Suprapubic skin (tissue), 4 donors: ENCODE measurements around the gene MLPH. TPM values are rescaled to one million over a fixed set of nuclear protein-coding genes. Genes with fewer than 3 reads are reported as not detected.

Source experiments
- DNase-seq, 2 donors: peaks; one replicate each; pipeline ENCODE4 v3.0.0-alpha.2; 2019; ENCODE audit warnings: low spot score in 2 of 2
- H3K27ac ChIP-seq: fragments of 200-600 bp; sonication (generic); one replicate; pipeline ENCODE4 v1.5.1; 2019
- H3K27me3 ChIP-seq: fragments of 200-600 bp; sonication (generic); one replicate; pipeline ENCODE4 v1.5.1; 2019
- H3K36me3 ChIP-seq: fragments of 200-600 bp; sonication (generic); one replicate; pipeline ENCODE4 v1.5.1; 2019
- H3K4me1 ChIP-seq: fragments of 200-600 bp; sonication (generic); one replicate; pipeline ENCODE4 v1.5.1; 2019
- H3K4me3 ChIP-seq: fragments of 200-600 bp; sonication (generic); one replicate; pipeline ENCODE4 v1.5.1; 2019; ENCODE audit warnings: mild to moderate bottlenecking
- H3K9me3 ChIP-seq: fragments of 200-600 bp; sonication (generic); one replicate; pipeline ENCODE4 v1.5.1; 2019
- EP300 ChIP-seq: sonication (generic); formaldehyde crosslinking; IDR thresholded peaks from one replicate; pipeline ENCODE4 v1.6.1; 2017; ENCODE audit warnings: antibody characterized with exemption
- POLR2A ChIP-seq, 2 donors: fragments of 450-650 bp; IDR thresholded peaks; one replicate each; pipeline ENCODE4 v1.6.1; 2017; ENCODE audit warnings: antibody characterized with exemption in 2 of 2, mild to moderate bottlenecking in 2 of 2, moderate library complexity in 2 of 2
- POLR2AphosphoS5 ChIP-seq, 3 donors: sonication (generic); formaldehyde crosslinking; IDR thresholded peaks; one replicate each; pipeline ENCODE4 v1.6.1; 2017; ENCODE audit warnings: antibody characterized with exemption in 3 of 3
- WGBS: methylation state at CpG from one replicate; pipeline ENCODE4 v1.1.5; 2018; 5-methylcytosine and 5-hydroxymethylcytosine counted together
- total RNA-seq, 4 donors: library from RNA; depleted of rRNA; stranded (reverse); fragments of >200 nt; gene quantifications; one replicate each; pipeline ENCODE4 v1.1.0, GENCODE V29; 2016
- TF ChIP-seq, protein P1 (sequence below), 2 donors: fragments of 200-600 bp in 1 of 2; fragments of 450-650 bp in 1 of 2; sonication (generic) in 1 of 2; IDR thresholded peaks; one replicate each; pipeline ENCODE4 v1.5.1; 2016 to 2019; ENCODE audit warnings: antibody characterized with exemption in 2 of 2, mild to moderate bottlenecking in 1 of 2, moderate library complexity in 1 of 2

MLPH gene, protein sequence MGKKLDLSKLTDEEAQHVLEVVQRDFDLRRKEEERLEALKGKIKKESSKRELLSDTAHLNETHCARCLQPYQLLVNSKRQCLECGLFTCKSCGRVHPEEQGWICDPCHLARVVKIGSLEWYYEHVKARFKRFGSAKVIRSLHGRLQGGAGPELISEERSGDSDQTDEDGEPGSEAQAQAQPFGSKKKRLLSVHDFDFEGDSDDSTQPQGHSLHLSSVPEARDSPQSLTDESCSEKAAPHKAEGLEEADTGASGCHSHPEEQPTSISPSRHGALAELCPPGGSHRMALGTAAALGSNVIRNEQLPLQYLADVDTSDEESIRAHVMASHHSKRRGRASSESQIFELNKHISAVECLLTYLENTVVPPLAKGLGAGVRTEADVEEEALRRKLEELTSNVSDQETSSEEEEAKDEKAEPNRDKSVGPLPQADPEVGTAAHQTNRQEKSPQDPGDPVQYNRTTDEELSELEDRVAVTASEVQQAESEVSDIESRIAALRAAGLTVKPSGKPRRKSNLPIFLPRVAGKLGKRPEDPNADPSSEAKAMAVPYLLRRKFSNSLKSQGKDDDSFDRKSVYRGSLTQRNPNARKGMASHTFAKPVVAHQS
- 10 to 100 TPM in 3 of 4 donors, 1 to 10 TPM in 1; 8.8 to 41.1 (median 24.4) TPM for total RNA-seq

DNA sequence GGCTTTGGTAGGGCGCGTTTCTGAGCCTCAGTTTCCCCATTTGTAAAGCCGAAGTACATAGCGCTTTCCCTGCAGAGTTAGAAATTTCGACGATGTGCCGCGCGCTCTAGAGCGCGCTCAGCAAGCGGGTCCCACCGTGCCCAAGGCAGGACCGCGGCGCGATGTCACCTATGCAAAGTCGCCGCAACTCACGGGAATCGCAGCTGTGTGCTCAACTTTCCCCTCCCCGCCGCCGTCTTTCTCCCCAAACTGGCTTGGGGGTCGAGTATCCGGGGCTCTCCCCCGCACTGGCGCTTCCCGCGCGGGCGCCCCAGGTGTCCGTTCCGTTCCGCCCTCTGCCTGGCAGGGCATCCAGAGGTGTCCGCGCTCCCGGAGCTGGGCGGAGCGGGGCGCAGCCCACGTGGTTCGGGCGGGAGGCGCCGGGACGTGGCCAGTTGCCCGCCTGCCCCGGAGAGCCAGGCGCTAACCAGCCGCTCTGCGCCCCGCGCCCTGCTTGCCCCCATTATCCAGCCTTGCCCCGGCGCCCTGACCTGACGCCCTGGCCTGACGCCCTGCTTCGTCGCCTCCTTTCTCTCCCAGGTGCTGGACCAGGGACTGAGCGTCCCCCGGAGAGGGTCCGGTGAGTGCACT is at the start of gene MLPH:
Gene MLPH, plus strand, starts transcription at position 433 of the 630 bp plus-strand sequence. CDS start 6,176 bp downstream, outside the sequence.
- peaks cover 22% of the 10 kb centered on the region for H3K27me3 ChIP-seq
- peaks cover 7% of the 10 kb centered on the region for H3K9me3 ChIP-seq
- peak within 1 kb of the TSS; percentile 78 for H3K27ac ChIP-seq
- WGBS, result 4% methylated on average over 37 of the region's 63 CpGs
- no peaks in the 10 kb centered on the region for H3K36me3 ChIP-seq
- peak in 1 of 2 donors; percentile 76 for DNase-seq
- TF ChIP-seq POLR2AphosphoS5 (IDR thresholded peaks at IDR 0.05), result no peak
- peak within 1 kb of the TSS; percentile 61 for H3K4me3 ChIP-seq
- peaks cover 61% of the 10 kb centered on the region for H3K4me1 ChIP-seq

DNA sequence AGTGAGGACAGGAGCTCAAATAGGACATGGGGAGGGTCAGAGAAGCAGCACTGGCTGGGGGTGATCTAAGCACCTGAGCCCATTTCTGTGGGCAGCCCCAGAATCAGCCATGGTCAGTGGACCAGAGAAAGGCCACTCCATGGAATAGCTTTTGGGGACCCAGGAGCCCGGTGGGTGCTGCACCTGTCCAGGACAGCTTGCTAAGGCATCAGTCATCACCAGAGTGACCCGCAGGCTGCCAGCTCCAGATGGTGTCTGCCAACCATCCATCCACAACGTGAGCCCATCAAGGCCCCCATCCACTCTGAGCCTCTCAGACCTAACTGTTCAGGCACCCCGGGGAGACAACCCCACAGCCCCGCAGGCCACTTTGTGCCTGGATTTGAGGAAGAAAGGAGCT is 49.5 kb upstream of the MLPH start:
- Histone ChIP-seq H3K4me3 (no peak overlapping the region), H3K27ac (no peak overlapping the region)
- 83% methylated on average over 3 of the region's 5 CpGs for WGBS

DNA sequence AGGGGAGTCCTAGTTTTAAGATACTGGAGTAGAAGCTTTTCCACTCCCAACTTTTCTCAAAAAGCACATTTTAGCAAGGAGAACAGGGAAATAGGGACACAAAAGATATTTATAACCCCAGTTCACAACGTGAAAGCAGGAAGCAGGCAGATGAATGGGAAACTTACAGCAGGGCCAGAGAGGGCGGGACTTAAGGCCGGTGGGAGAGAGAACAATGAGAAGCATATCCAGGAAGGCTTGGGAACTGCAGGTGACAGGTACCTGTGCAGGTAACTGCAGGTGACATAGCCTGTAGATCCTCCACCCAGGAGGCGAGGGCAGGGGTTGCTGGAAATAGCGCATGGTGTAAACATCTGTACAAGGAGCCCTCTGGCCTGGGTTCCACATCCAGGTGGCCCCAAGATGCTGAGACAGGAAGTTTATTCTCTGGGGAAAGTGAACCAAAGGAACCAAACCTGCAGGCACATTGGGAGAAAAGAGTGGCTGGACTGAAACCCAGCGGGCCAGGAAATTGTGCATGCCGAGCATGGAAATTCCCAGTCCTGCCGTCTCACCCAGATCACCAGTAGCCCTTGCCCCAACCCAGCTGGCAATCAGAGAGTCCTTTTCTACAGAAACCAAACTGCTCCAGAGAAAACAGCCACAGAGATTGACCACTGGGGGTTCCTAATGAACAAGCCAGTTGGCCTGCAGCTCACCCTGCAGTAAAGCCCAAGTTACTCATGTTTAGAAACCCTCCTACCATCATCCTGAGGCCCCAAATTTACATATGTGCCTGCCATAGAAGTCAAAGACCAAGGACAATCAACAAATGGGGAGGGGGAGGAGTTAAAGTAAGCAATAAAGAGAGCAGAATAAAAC is 48.7 kb upstream of the MLPH start:
- Histone ChIP-seq H3K4me3 (no peak overlapping the region), H3K9me3 (no peaks in the 10 kb centered on the region), H3K27ac (no peak overlapping the region), H3K36me3 (no peaks in the 10 kb centered on the region), H3K4me1 (peaks cover 26% of the 10 kb centered on the region), H3K27me3 (peaks cover 9% of the 10 kb centered on the region)
- DNase-seq, result peak; percentile 41 to 46
- TF ChIP-seq, protein P1, sequence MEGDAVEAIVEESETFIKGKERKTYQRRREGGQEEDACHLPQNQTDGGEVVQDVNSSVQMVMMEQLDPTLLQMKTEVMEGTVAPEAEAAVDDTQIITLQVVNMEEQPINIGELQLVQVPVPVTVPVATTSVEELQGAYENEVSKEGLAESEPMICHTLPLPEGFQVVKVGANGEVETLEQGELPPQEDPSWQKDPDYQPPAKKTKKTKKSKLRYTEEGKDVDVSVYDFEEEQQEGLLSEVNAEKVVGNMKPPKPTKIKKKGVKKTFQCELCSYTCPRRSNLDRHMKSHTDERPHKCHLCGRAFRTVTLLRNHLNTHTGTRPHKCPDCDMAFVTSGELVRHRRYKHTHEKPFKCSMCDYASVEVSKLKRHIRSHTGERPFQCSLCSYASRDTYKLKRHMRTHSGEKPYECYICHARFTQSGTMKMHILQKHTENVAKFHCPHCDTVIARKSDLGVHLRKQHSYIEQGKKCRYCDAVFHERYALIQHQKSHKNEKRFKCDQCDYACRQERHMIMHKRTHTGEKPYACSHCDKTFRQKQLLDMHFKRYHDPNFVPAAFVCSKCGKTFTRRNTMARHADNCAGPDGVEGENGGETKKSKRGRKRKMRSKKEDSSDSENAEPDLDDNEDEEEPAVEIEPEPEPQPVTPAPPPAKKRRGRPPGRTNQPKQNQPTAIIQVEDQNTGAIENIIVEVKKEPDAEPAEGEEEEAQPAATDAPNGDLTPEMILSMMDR (IDR thresholded peaks at IDR 0.05), result no peak
- TF ChIP-seq EP300, result no peak
- no peak for TF ChIP-seq POLR2A (IDR thresholded peaks at IDR 0.05)
- TF ChIP-seq POLR2AphosphoS5 (IDR thresholded peaks at IDR 0.05), result no peak
- 62% methylated on average over 7 of the region's 8 CpGs for WGBS

More for the DNA sequence above, 49.5 kb upstream of the MLPH start:
- H3K36me3 ChIP-seq, result no peaks in the 10 kb centered on the region
- peaks cover 15% of the 10 kb centered on the region for H3K27me3 ChIP-seq
- TF ChIP-seq EP300 (no peak), POLR2A (IDR thresholded peaks at IDR 0.05) (no peak), POLR2AphosphoS5 (IDR thresholded peaks at IDR 0.05) (no peak)
- TF ChIP-seq, protein P1 (IDR thresholded peaks at IDR 0.05), result no peak
- no peaks in the 10 kb centered on the region for H3K9me3 ChIP-seq
- peaks cover 30% of the 10 kb centered on the region for H3K4me1 ChIP-seq
- peak in 1 of 2 donors; percentile 61 for DNase-seq

DNA sequence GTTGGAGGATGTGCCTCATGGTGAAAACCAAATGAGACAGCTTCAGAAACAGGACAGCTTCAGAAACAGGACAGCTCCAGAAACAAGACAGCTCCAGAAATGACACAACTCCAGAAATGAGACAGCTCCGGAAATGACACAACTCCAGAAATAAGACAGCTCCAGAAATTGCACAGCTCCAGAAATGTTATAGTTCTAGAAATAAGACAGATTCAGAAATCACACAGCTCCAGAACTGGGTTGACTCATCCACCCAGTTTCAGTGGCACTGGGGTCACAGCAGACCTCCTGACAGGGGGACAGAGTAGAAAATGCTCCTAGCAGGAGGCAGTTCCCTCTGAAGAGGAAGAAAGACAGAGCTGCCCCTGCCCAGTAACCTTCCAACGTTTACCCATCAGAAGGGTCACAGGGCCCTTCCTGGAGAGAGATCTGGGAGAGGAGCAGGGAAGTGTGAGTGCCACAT is 46.2 kb upstream of the MLPH start:
- Histone ChIP-seq H3K27ac (peak overlapping the region; percentile 73), H3K9me3 (no peaks in the 10 kb centered on the region), H3K27me3 (no peaks in the 10 kb centered on the region), H3K36me3 (no peaks in the 10 kb centered on the region), H3K4me3 (no peak overlapping the region), H3K4me1 (peaks cover 16% of the 10 kb centered on the region)
- WGBS, result 27% methylated on average over 2 of the region's 2 CpGs
- TF ChIP-seq POLR2AphosphoS5 (IDR thresholded peaks at IDR 0.05), result no peak
- peak; percentile 40 to 46 for DNase-seq

DNA sequence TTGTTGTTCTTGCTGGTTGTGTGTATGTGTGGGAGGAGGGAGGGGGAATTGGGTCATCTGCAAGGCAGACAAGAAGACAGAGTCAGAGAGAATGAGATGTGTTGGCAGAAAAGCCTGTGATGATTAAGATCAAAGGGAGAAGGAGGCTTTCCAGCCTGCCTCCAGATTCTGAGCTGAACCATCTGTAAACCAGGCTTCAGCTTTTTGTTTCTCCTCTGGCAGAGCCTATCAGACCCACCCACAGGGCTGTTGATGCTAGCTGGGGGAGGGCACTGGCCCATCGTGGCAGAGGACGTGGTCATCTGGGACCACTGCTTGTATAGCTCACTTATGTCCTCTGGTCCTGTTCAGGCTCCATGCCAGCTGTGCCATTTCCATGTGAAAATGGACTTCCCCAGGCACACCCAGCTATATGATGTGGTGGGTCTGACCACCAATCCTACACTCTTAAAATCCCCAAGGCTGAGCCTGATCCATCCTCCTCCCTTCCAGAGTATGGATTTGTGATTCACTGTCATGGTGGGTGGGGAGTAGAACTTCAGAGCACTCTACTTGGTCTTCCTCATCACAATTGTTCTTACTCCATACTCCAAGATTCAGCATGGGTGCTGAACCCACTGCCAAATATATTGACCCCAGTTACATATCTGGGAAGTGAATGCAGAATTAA is 45.3 kb upstream of the MLPH start:
- 21% methylated on average over 2 of the region's 2 CpGs for WGBS
- peak overlapping the region; percentile 73 for H3K27ac ChIP-seq
- TF ChIP-seq, protein P1 (IDR thresholded peaks at IDR 0.05), result no peak
- peak in 1 of 3 donors; percentile 28 for TF ChIP-seq POLR2AphosphoS5 (IDR thresholded peaks at IDR 0.05)
- no peak for TF ChIP-seq POLR2A (IDR thresholded peaks at IDR 0.05)
- peak in 1 of 2 donors; percentile 66 for DNase-seq
- peaks cover 16% of the 10 kb centered on the region for H3K4me1 ChIP-seq
- H3K4me3 ChIP-seq, result no peak overlapping the region
- no peaks in the 10 kb centered on the region for H3K27me3 ChIP-seq
- H3K9me3 ChIP-seq, result no peaks in the 10 kb centered on the region
- no peaks in the 10 kb centered on the region for H3K36me3 ChIP-seq
